Lower leg skin (tissue), 3 donors: ENCODE measurements around the gene CTNND2.

Experiments used
- POLR2A ChIP-seq, 2 donors: fragments of 450-650 bp; IDR thresholded peaks; one replicate each; pipeline ENCODE4 v1.6.1; 2016 to 2017; ENCODE audit warnings: antibody characterized with exemption in 2 of 2, mild to moderate bottlenecking in 1 of 2, moderate library complexity in 1 of 2
- TF ChIP-seq, protein P1 (sequence below), 3 donors: fragments of 450-650 bp; IDR thresholded peaks; one replicate each; pipeline ENCODE4 v1.5.1; 2016; ENCODE audit warnings: antibody characterized with exemption in 3 of 3, mild to moderate bottlenecking in 3 of 3, moderate library complexity in 2 of 3

DNA sequence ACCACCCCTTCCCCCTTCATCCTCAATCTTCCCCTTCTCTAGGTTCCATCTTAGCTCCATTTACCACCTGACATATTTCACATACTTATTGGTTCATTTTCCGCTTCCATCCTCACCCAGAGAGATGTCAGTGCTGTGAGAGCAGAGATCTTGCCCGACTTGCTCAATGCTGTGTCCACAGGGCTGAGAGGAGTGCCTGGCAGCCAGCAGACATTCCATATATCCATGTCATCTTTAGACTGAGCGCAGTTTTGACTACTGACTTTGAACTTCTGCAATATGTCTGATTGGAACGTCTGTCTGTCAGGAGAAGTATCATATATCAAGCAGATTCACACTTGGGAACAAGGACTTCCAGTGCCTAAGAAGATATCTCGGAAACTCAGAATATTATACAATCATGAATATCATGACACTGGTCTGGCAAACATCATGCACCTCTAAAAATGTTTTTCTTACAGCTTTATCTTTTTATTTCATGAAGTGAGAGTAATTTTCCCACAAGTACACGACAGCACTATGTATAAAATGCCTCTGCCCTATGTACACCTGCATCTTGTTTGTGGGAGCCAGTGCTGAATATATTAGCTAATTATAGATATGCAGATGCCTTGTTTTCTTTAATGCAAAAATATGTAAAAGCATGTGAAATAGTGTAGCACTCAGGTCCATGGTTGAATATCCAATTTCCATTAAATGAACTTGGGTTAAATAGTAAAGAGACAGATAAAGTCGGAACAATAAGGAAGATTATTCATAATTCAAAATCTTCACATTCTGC is 689.2 kb downstream of the CTNND2 start:
- TF ChIP-seq, protein P1, sequence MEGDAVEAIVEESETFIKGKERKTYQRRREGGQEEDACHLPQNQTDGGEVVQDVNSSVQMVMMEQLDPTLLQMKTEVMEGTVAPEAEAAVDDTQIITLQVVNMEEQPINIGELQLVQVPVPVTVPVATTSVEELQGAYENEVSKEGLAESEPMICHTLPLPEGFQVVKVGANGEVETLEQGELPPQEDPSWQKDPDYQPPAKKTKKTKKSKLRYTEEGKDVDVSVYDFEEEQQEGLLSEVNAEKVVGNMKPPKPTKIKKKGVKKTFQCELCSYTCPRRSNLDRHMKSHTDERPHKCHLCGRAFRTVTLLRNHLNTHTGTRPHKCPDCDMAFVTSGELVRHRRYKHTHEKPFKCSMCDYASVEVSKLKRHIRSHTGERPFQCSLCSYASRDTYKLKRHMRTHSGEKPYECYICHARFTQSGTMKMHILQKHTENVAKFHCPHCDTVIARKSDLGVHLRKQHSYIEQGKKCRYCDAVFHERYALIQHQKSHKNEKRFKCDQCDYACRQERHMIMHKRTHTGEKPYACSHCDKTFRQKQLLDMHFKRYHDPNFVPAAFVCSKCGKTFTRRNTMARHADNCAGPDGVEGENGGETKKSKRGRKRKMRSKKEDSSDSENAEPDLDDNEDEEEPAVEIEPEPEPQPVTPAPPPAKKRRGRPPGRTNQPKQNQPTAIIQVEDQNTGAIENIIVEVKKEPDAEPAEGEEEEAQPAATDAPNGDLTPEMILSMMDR (IDR thresholded peaks at IDR 0.05): no peak
- TF ChIP-seq POLR2A (IDR thresholded peaks at IDR 0.05): no peak
